ENCODE measurements around the gene CFAP54. TPM values are rescaled to one million over a fixed set of nuclear protein-coding genes. Genes with fewer than 3 reads are reported as not detected.
"Not testable (repeated sequence)": the region's sequence is repeated elsewhere in the genome, so short reads cannot be mapped to it uniquely, and the experiment has no call there.

CFAP54 gene
- total RNA-seq, 1 donor from 2014 or later, result 1.1 TPM

DNA sequence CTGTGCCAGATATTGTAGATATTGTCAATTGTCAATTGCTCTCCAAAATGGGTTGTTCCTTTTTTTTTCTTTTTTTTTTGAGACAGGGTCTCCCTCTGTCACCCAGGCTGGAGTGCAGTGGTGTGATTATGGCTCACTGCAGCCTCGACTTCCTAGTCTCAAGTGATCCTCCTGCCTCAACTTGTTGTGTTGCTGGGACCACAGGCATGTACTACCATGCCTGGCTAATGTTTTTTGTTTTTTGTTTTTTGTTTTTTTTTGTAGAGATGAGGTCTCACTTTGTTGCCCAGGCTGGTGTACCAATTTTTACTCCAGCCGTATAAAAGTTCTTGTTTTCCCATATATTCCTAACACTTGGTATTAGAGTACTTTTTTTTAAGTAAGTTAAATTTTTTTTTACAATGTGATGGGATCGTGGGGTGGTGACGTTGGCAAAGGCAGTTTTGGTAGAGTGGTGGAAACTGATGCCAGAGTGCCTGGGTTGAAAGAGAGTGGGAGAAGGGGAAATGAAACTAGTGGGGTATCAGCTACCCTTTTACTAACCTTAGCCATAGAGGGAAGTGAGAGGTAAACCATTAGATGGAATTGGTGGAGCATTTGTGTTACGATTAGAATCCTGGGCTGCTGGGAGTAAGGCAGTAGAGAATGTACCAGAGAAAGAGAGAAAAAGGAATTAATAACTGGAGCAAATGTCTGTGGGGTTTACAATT, 33.0 kb upstream of the CFAP54 start:
- no peak overlapping the region for H3K4me3 Mint-ChIP-seq (ENCODE audit: unreplicated experiment)
- no peak for DNase-seq (ENCODE audit: low read depth)
- Histone ChIP-seq H3K4me2 (ENCODE audit: low read length) (no peak overlapping the region), H3K79me2 (ENCODE audit: insufficient read depth, low read length) (no peaks in the 10 kb centered on the region), H2AFZ (ENCODE audit: low read depth, low read length) (no peak overlapping the region), H3K4me1 (ENCODE audit: insufficient read depth, low read length) (peaks cover 3% of the 10 kb centered on the region), H3K9ac (ENCODE audit: low read length) (no peak overlapping the region), H3K36me3 (ENCODE audit: insufficient read depth, low read length) (no peaks in the 10 kb centered on the region), H3K27ac (ENCODE audit: low read depth, low read length) (no peak overlapping the region), H3K9me3 (ENCODE audit: insufficient read depth, low read depth, low read length) (no peaks in the 10 kb centered on the region), H3K27me3 (ENCODE audit: insufficient read depth, low read length) (no peaks in the 10 kb centered on the region), H3K4me3 (ENCODE audit: insufficient read depth, low read depth, low read length) (no peak overlapping the region), H4K20me1 (ENCODE audit: insufficient read depth, low read length) (no peaks in the 10 kb centered on the region)
- no peaks in the 10 kb centered on the region for H3K36me3 Mint-ChIP-seq (ENCODE audit: low read depth, unreplicated experiment)
- H3K9me3 Mint-ChIP-seq (ENCODE audit: unreplicated experiment), result peaks cover 2% of the 10 kb centered on the region
- no peaks in the 10 kb centered on the region for H3K27me3 Mint-ChIP-seq (ENCODE audit: low read depth, unreplicated experiment)
- FAIRE-seq, result no peak
- no peaks in the 10 kb centered on the region for H3K4me1 Mint-ChIP-seq (ENCODE audit: low read depth, unreplicated experiment)
- H3K27ac Mint-ChIP-seq (ENCODE audit: unreplicated experiment), result no peak overlapping the region
- TF ChIP-seq, protein P1, sequence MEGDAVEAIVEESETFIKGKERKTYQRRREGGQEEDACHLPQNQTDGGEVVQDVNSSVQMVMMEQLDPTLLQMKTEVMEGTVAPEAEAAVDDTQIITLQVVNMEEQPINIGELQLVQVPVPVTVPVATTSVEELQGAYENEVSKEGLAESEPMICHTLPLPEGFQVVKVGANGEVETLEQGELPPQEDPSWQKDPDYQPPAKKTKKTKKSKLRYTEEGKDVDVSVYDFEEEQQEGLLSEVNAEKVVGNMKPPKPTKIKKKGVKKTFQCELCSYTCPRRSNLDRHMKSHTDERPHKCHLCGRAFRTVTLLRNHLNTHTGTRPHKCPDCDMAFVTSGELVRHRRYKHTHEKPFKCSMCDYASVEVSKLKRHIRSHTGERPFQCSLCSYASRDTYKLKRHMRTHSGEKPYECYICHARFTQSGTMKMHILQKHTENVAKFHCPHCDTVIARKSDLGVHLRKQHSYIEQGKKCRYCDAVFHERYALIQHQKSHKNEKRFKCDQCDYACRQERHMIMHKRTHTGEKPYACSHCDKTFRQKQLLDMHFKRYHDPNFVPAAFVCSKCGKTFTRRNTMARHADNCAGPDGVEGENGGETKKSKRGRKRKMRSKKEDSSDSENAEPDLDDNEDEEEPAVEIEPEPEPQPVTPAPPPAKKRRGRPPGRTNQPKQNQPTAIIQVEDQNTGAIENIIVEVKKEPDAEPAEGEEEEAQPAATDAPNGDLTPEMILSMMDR (IDR thresholded peaks at IDR 0.05; ENCODE audit: insufficient read depth, low read depth, low read length), result no peak
- no peak for TF ChIP-seq EZH2 (IDR thresholded peaks at IDR 0.05; ENCODE audit: insufficient read depth, low read length)

DNA sequence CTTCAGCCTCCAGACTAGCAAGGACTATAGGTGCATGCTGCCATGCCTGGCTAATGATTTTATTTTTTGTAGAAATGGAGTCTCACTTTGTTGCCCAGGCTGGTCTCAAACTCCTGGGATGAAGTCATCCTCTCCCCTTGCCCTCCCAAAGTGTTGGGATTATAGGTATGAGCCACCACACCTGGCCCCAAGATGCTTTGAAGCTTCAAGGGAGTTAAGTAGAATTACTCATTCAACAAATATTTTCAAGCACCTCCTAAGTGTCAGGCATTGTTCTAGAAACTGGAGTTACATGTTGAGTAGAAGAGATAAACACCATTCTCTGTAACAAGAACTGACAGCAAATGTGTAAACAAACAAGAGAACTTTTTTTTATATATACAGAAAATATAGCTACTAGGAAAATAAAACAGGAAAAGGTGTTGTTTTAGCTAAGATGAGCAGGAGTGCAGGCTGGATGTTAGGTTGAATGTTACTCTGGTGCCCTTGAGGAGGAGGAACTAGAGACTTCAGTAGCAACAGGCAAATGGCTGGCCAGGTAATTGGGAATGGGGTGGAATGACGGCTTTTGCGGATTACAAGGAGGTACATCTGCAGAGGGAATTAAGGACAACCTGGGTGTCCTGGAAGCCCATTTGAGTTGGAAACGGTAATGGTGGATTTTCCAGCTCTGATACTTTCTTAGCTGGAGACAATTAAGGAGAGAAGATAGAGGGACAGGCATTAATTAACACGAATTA, 32.0 kb upstream of the CFAP54 start:
- Mint-ChIP-seq H3K27me3 (ENCODE audit: low read depth, unreplicated experiment) (no peaks in the 10 kb centered on the region), H3K27ac (ENCODE audit: unreplicated experiment) (no peak overlapping the region), H3K9me3 (ENCODE audit: unreplicated experiment) (peaks cover 2% of the 10 kb centered on the region), H3K36me3 (ENCODE audit: low read depth, unreplicated experiment) (no peaks in the 10 kb centered on the region), H3K4me3 (ENCODE audit: unreplicated experiment) (no peak overlapping the region), H3K4me1 (ENCODE audit: low read depth, unreplicated experiment) (no peaks in the 10 kb centered on the region)
- H2AFZ ChIP-seq (ENCODE audit: low read depth, low read length), result no peak overlapping the region
- DNase-seq (ENCODE audit: low read depth), result no peak
- H3K36me3 ChIP-seq (ENCODE audit: insufficient read depth, low read length), result no peaks in the 10 kb centered on the region
- H3K4me2 ChIP-seq (ENCODE audit: low read length), result no peak overlapping the region
- no peaks in the 10 kb centered on the region for H3K9me3 ChIP-seq (ENCODE audit: insufficient read depth, low read depth, low read length)
- no peaks in the 10 kb centered on the region for H4K20me1 ChIP-seq (ENCODE audit: insufficient read depth, low read length)
- no peaks in the 10 kb centered on the region for H3K79me2 ChIP-seq (ENCODE audit: insufficient read depth, low read length)
- TF ChIP-seq, protein P1 (IDR thresholded peaks at IDR 0.05; ENCODE audit: insufficient read depth, low read depth, low read length), result no peak
- TF ChIP-seq EZH2 (IDR thresholded peaks at IDR 0.05; ENCODE audit: insufficient read depth, low read length), result no peak
- H3K27me3 ChIP-seq (ENCODE audit: insufficient read depth, low read length), result no peaks in the 10 kb centered on the region
- H3K27ac ChIP-seq (ENCODE audit: low read depth, low read length), result no peak overlapping the region
- peaks cover 3% of the 10 kb centered on the region for H3K4me1 ChIP-seq (ENCODE audit: insufficient read depth, low read length)
- H3K9ac ChIP-seq (ENCODE audit: low read length), result no peak overlapping the region
- H3K4me3 ChIP-seq (ENCODE audit: insufficient read depth, low read depth, low read length), result no peak overlapping the region
- no peak for FAIRE-seq

DNA sequence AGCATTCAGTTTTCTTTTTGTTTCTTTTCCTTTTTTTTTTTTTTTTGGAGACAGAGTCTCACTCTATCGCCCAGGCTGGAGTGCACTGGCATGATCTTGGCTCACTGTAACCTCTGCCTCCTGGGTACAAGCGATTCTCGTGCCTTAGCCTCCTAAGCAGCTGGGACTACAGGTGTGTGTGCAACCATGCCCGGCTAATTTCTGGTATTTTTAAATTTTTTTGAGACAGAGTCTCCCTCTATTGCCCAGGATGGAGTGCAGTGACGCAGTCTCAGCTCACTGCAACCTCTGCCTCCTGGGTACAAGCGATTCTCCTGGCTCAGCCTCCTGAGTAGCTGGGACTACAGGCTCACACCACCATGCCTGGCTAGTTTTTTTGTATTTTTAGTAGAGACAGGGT, 30.1 kb upstream of the CFAP54 start:
- H3K79me2 ChIP-seq (ENCODE audit: insufficient read depth, low read length); H3K27me3 ChIP-seq (ENCODE audit: insufficient read depth, low read length); H3K4me1 Mint-ChIP-seq (ENCODE audit: low read depth, unreplicated experiment); H3K36me3 ChIP-seq (ENCODE audit: insufficient read depth, low read length); H3K9me3 Mint-ChIP-seq (ENCODE audit: unreplicated experiment); H3K9me3 ChIP-seq (ENCODE audit: insufficient read depth, low read depth, low read length); H3K36me3 Mint-ChIP-seq (ENCODE audit: low read depth, unreplicated experiment); H3K4me3 Mint-ChIP-seq (ENCODE audit: unreplicated experiment); H3K27ac Mint-ChIP-seq (ENCODE audit: unreplicated experiment); H3K4me2 ChIP-seq (ENCODE audit: low read length); H3K4me3 ChIP-seq (ENCODE audit: insufficient read depth, low read depth, low read length); H3K9ac ChIP-seq (ENCODE audit: low read length); H3K4me1 ChIP-seq (ENCODE audit: insufficient read depth, low read length); H3K27ac ChIP-seq (ENCODE audit: low read depth, low read length); DNase-seq (ENCODE audit: low read depth); H4K20me1 ChIP-seq (ENCODE audit: insufficient read depth, low read length); H3K27me3 Mint-ChIP-seq (ENCODE audit: low read depth, unreplicated experiment); FAIRE-seq; H2AFZ ChIP-seq (ENCODE audit: low read depth, low read length): not testable (repeated sequence)
